GM19467 (cell line): ENCODE data around the gene METTL21A.

Experiments used
- ATAC-seq: cut with Tn5 transposase; IDR thresholded peaks from one replicate; pipeline ENCODE4 v1.9.1; 2021; ENCODE audit warnings: mild to moderate bottlenecking, moderate library complexity; ENCODE audit not compliant: unreplicated experiment

The METTL21A gene

GRCh38 chr2:207624185-207625013 is 795 bp downstream of the METTL21A start:
- ATAC-seq: peak; percentile 36

DNA sequence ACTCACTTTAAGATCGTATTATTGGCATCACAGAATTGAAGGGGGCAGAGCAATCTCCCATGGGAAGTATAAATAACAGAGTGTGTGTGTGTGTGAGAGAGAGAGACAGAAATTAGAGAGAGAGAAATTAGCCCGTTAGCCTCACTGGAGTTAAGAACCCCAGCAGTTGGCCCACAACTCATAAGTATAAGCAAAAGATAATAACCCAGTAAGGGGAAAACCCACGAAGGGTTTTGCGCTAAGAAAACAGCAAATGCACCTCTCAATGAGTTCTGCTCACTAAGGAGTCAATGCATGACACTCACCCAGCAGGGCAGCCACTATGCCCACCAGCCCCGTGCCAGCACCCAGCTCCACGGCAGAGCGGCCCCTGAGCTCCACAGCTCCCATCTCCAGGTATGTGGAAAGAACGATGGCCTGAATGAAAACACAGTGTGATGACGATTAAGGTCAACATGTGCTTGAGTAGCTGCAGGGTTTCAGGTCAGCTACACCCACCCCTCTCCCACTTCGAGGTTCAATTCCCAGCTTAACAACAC is 3.6 kb downstream of the METTL21A start:
- no peak for ATAC-seq

GRCh38 chr2:207619764-207620203 is 5.4 kb downstream of the METTL21A start:
- ATAC-seq: peak; percentile 34

- ATAC-seq: no peak
Measured at GRCh38 chr2:207617011-207617671, 8.1 kb downstream of the METTL21A start.

DNA sequence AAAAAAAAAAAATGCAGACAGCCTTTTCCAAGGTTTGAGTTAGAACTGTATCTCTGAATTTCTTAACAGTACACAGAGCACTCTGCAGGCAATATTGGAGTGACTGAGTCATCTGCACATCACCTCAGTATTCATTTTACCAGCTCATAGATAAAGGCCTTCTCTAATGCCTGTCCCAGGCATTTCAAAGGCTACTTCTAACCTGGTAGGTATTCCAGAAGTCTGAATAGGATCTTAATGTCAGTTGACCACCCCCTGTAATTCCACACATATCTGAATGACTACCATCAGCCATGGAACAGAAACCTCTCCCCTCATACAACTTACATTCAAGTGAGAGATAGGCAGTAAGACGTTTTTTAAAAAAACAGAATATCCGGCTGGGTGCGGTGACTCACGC is 9.0 kb downstream of the METTL21A start:
- ATAC-seq: no peak

GRCh38 chr2:207614824-207615223 is 10.4 kb downstream of the METTL21A start:
- no peak for ATAC-seq

- no peak for ATAC-seq
Measured at GRCh38 chr2:207612714-207613113, 12.5 kb downstream of the METTL21A start.

- no peak for ATAC-seq
Measured at GRCh38 chr2:207606829-207607228, 18.4 kb downstream of the METTL21A start.

- ATAC-seq: no peak
Measured at GRCh38 chr2:207606399-207606798, 18.8 kb downstream of the METTL21A start.

GRCh38 chr2:207603486-207603885 is 21.7 kb downstream of the METTL21A start:
- ATAC-seq: no peak

- ATAC-seq: no peak
Measured at GRCh38 chr2:207601774-207602173, 23.4 kb downstream of the METTL21A start.

DNA sequence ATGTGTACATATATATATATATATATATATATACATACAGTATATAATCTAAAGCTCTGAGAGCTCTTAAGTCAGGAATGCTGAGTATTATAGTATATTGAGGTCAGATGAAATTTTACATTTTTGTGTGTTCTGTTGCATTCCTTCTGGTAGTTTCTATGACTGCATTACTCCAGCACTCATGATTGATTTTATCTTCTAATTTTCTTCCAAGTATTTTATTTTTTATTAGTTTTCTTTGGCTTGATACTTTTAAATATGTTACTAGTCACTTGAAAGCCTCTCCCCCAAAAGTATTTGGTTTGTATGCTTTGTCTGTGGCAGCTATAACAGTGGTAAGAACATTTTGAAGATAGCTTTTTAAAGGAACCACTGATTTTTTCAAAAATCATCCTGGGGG is 25.0 kb downstream of the METTL21A start:
- no peak for ATAC-seq

DNA sequence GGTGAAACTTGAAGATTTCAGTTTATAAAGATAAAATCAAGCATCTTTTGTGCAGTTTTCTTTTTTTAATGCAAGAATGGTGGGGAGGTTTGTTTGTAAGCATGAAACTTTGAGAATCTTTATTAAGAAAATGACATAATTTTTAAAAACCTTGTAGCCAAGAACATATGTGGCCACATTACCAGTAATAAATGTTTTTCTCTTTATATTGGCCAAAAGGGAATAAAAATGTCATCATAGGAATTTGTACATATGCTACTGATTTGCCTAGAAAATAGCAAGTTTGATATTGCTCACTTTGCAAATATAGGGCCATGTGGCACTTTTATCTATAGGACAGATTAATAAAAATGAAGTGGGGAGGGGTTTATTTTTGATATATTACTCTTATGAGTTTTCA is 25.6 kb downstream of the METTL21A start:
- no peak for ATAC-seq

GRCh38 chr2:207594731-207595130 is 30.5 kb downstream of the METTL21A start:
- ATAC-seq: no peak

GRCh38 chr2:207594264-207594663 is 30.9 kb downstream of the METTL21A start:
- ATAC-seq: no peak

DNA sequence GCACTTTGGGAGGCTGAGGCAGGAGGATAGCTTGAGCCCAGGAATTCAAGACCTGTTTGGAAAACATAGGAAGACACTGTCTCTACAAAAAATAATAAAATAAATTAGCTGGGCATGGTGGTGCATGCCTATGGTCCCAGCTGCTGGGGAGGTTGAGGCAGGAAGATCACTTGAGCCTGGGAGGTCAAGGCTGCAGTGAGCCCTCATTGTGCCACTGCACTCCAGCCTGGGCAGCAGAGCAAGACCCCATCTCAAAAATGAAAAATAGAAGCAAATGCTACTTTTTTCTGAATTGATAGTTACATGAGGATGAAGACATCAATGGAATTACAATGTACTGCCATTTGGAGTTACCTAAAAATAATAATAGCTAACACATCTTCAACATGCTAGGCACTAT is 31.9 kb downstream of the METTL21A start:
- ATAC-seq: no peak

GRCh38 chr2:207589143-207589542 is 36.1 kb downstream of the METTL21A start:
- ATAC-seq: no peak

- no peak for ATAC-seq
Measured at GRCh38 chr2:207587305-207587704, 37.9 kb downstream of the METTL21A start.

DNA sequence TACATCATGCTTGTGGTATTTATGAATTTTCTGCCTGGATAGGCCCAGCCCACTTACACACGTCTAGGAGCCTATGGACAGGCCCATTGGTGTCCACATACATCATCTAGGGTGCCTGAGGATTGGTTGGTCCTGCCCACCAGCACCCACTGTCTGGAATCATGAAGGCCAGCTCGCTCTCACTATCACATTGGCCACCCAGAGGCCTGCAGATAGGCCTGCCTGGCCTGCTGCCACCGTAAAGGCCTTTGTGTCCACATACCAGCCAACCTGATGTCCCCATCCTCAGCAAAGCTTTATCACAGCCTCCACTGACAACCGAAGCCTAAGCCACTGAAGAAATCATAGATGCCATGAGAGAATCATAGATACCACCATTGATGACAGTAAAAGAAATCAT is 40.2 kb downstream of the METTL21A start:
- no peak for ATAC-seq

GRCh38 chr2:207571370-207571769 is 53.8 kb downstream of the METTL21A start:
- no peak for ATAC-seq

DNA sequence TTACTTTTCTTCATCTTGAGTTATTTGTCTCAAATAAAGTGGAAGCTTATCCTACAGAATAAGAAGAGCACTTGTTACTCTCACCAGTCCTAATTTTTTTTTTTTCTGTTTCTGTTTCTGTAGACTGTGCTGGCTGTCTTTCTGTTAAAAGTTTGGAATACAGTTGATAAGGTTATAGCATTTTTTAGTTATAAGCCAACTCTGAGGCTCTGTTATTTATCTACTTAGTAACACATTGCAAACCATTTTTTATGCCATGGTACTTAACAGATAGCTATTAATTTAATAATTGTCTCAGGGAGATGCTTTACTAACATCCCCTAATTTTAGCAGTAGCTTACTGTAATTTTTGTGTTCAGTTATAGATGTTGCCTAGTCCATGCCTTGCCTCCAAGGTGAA is 57.5 kb downstream of the METTL21A start:
- no peak for ATAC-seq
